Suprapubic skin (tissue), 4 donors: Measurements from ENCODE around the gene POLDIP2.

Experiments used
- EP300 ChIP-seq: sonication (generic); formaldehyde crosslinking; IDR thresholded peaks from one replicate; pipeline ENCODE4 v1.6.1; 2017; ENCODE audit warnings: antibody characterized with exemption
- POLR2A ChIP-seq, 2 donors: fragments of 450-650 bp; IDR thresholded peaks; one replicate each; pipeline ENCODE4 v1.6.1; 2017; ENCODE audit warnings: antibody characterized with exemption in 2 of 2, mild to moderate bottlenecking in 2 of 2, moderate library complexity in 2 of 2
- POLR2AphosphoS5 ChIP-seq, 3 donors: sonication (generic); formaldehyde crosslinking; IDR thresholded peaks; one replicate each; pipeline ENCODE4 v1.6.1; 2017; ENCODE audit warnings: antibody characterized with exemption in 3 of 3
- TF ChIP-seq, protein P1 (sequence below), 2 donors: fragments of 200-600 bp in 1 of 2; fragments of 450-650 bp in 1 of 2; sonication (generic) in 1 of 2; IDR thresholded peaks; one replicate each; pipeline ENCODE4 v1.5.1; 2016 to 2019; ENCODE audit warnings: antibody characterized with exemption in 2 of 2, mild to moderate bottlenecking in 1 of 2, moderate library complexity in 1 of 2

DNA sequence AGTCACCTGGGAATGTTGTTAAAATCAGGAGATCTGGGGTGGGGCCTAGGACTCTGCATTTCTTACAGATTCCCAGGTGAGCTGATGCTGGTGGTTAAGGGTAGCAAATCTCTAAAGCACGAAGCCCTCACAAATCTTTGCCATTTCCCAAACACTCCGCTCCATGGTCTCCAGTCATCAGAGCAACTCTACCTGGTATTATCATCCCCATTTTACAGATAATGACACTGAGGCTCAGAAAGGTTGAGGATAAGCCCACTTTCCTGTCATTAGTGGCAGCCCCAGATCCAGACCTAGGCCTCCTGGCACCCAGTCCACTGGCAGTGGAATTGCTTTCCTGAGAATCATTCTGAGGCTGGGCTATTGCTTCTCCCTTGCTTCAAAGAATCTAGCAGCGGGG, 39.9 kb upstream of the POLDIP2 start:
- TF ChIP-seq POLR2A (IDR thresholded peaks at IDR 0.05) (no peak), POLR2AphosphoS5 (IDR thresholded peaks at IDR 0.05) (no peak), EP300 (no peak)
- TF ChIP-seq, protein P1, sequence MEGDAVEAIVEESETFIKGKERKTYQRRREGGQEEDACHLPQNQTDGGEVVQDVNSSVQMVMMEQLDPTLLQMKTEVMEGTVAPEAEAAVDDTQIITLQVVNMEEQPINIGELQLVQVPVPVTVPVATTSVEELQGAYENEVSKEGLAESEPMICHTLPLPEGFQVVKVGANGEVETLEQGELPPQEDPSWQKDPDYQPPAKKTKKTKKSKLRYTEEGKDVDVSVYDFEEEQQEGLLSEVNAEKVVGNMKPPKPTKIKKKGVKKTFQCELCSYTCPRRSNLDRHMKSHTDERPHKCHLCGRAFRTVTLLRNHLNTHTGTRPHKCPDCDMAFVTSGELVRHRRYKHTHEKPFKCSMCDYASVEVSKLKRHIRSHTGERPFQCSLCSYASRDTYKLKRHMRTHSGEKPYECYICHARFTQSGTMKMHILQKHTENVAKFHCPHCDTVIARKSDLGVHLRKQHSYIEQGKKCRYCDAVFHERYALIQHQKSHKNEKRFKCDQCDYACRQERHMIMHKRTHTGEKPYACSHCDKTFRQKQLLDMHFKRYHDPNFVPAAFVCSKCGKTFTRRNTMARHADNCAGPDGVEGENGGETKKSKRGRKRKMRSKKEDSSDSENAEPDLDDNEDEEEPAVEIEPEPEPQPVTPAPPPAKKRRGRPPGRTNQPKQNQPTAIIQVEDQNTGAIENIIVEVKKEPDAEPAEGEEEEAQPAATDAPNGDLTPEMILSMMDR (IDR thresholded peaks at IDR 0.05), result no peak
